ENCODE results near the gene IGF2.

- TF ChIP-seq, protein P1, sequence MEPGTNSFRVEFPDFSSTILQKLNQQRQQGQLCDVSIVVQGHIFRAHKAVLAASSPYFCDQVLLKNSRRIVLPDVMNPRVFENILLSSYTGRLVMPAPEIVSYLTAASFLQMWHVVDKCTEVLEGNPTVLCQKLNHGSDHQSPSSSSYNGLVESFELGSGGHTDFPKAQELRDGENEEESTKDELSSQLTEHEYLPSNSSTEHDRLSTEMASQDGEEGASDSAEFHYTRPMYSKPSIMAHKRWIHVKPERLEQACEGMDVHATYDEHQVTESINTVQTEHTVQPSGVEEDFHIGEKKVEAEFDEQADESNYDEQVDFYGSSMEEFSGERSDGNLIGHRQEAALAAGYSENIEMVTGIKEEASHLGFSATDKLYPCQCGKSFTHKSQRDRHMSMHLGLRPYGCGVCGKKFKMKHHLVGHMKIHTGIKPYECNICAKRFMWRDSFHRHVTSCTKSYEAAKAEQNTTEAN (CRISPR knock-in tag; IDR thresholded peaks at IDR 0.05) = no peak
- TF ChIP-seq, protein P2, sequence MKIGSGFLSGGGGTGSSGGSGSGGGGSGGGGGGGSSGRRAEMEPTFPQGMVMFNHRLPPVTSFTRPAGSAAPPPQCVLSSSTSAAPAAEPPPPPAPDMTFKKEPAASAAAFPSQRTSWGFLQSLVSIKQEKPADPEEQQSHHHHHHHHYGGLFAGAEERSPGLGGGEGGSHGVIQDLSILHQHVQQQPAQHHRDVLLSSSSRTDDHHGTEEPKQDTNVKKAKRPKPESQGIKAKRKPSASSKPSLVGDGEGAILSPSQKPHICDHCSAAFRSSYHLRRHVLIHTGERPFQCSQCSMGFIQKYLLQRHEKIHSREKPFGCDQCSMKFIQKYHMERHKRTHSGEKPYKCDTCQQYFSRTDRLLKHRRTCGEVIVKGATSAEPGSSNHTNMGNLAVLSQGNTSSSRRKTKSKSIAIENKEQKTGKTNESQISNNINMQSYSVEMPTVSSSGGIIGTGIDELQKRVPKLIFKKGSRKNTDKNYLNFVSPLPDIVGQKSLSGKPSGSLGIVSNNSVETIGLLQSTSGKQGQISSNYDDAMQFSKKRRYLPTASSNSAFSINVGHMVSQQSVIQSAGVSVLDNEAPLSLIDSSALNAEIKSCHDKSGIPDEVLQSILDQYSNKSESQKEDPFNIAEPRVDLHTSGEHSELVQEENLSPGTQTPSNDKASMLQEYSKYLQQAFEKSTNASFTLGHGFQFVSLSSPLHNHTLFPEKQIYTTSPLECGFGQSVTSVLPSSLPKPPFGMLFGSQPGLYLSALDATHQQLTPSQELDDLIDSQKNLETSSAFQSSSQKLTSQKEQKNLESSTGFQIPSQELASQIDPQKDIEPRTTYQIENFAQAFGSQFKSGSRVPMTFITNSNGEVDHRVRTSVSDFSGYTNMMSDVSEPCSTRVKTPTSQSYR (CRISPR knock-in tag; IDR thresholded peaks at IDR 0.05) = no peak
- TF ChIP-seq IRF2 (CRISPR knock-in tag; IDR thresholded peaks at IDR 0.05; ENCODE audit: borderline replicate concordance, low read depth) (no peak), SMAD3 (CRISPR knock-in tag; IDR thresholded peaks at IDR 0.05; ENCODE audit: borderline replicate concordance) (no peak), PRDM15 (CRISPR knock-in tag; IDR thresholded peaks at IDR 0.05) (no peak), ZSCAN18 (CRISPR knock-in tag; IDR thresholded peaks at IDR 0.05) (no peak), KAT7 (CRISPR knock-in tag; IDR thresholded peaks at IDR 0.05; ENCODE audit: borderline replicate concordance) (no peak)
- TF ChIP-seq, protein P3, sequence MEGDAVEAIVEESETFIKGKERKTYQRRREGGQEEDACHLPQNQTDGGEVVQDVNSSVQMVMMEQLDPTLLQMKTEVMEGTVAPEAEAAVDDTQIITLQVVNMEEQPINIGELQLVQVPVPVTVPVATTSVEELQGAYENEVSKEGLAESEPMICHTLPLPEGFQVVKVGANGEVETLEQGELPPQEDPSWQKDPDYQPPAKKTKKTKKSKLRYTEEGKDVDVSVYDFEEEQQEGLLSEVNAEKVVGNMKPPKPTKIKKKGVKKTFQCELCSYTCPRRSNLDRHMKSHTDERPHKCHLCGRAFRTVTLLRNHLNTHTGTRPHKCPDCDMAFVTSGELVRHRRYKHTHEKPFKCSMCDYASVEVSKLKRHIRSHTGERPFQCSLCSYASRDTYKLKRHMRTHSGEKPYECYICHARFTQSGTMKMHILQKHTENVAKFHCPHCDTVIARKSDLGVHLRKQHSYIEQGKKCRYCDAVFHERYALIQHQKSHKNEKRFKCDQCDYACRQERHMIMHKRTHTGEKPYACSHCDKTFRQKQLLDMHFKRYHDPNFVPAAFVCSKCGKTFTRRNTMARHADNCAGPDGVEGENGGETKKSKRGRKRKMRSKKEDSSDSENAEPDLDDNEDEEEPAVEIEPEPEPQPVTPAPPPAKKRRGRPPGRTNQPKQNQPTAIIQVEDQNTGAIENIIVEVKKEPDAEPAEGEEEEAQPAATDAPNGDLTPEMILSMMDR (IDR thresholded peaks at IDR 0.05) = no peak
Observed at GRCh38 chr11:2139123-2139521, at the start of gene IGF2.
